Measurements from ENCODE around the gene FGFR1OP2. TPM values are rescaled to one million over a fixed set of nuclear protein-coding genes. Genes with fewer than 3 reads are reported as not detected.
"Not testable (repeated sequence)": the region's sequence is repeated elsewhere in the genome, so short reads cannot be mapped to it uniquely, and the experiment has no call there.

Gene FGFR1OP2
- total RNA-seq, 2 experiments from 2014 or later = 38.5 to 43.1 TPM

DNA sequence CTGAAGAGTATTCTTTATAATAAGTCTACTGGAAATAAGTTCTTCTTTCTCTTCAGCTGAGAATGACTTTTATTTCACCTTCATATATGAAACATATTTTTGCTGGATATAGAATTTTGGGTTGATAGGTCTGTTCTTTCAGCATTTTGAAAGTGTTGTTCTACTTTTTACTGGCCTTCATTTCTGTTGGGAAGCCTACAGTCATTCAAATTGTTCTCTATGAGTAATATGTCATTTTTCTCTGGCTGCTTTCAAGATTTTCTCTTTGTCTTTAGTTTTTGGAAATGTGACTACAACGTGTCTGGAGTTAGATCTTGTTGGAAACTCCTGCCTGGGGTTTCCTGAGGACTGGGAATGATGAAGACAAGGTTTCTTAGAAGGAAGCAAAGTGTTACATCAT is 10.0 kb downstream of the FGFR1OP2 start:
- no peak for DNase-seq
- H3K27ac Mint-ChIP-seq = no peak overlapping the region
- no peak overlapping the region for H3K4me3 Mint-ChIP-seq
- peaks cover 11% of the 10 kb centered on the region for H3K9me3 Mint-ChIP-seq (ENCODE audit: low read depth)
- CTCF ChIA-PET = no interaction called here
- intact Hi-C loops (cut with DNase I, micrococcal nuclease) = no loop called here
- H3K27me3 Mint-ChIP-seq = no peaks in the 10 kb centered on the region
- H3K36me3 Mint-ChIP-seq (ENCODE audit: low read depth) = peaks cover 42% of the 10 kb centered on the region
- POLR2A ChIA-PET = no interaction called here
- H3K4me1 Mint-ChIP-seq = peaks cover 54% of the 10 kb centered on the region
- ATAC-seq = no peak

DNA sequence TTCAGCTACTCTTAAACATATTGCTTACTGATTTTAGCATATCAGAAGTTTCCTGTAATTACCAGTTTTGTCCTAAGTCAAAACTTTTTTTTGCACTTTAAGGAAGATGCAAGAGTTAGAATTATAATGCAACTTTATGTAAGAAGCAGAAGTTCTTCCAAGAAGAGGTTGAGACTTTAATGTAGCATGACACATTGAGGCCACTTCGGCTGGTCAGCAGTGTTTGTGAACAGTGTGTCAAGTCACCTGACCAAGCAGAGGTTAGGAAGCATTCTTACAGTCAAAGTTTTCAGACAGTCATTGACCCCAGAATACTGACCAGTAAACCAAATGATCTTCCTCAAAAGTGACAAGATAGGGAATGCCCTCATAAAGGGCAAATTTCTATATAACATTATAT is 15.2 kb downstream of the FGFR1OP2 start:
- DNase-seq (no peak), ATAC-seq (peak; percentile 30)
- peaks cover 34% of the 10 kb centered on the region for H3K36me3 Mint-ChIP-seq (ENCODE audit: low read depth)
- H3K9me3 Mint-ChIP-seq (ENCODE audit: low read depth) = peaks cover 1% of the 10 kb centered on the region
- ChIA-PET CTCF (interaction anchor here (1.3 to 4.1 kb wide), 2 partner anchors 10 to 62 kb away, joined by 5 to 15 read pairs; partner anchors contain the start of gene TM7SF3), POLR2A (no interaction called here)
- intact Hi-C loops (cut with DNase I, micrococcal nuclease) = no loop called here
- no peak overlapping the region for H3K4me3 Mint-ChIP-seq
- H3K4me1 Mint-ChIP-seq = peaks cover 36% of the 10 kb centered on the region
- no peaks in the 10 kb centered on the region for H3K27me3 Mint-ChIP-seq
- no peak overlapping the region for H3K27ac Mint-ChIP-seq

DNA sequence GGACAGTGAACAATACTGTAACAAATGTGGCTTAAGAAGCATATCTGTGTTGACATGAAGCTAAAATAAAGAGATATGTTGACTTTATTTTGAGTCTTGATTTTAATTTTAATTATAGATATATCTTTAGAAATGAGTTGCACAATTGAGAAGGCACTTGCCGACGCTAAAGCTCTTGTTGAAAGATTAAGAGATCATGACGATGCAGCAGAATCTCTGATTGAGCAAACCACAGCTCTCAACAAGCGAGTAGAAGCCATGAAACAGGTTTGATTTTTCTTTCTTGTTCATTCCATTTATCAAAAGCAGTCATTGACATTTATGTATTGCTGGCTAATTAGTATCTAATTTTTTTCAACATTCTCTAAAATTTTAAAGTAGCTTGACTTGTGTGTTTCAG is 15.8 kb downstream of the FGFR1OP2 start:
- Mint-ChIP-seq H3K9me3 (ENCODE audit: low read depth) (no peaks in the 10 kb centered on the region), H3K4me3 (no peak overlapping the region), H3K27ac (no peak overlapping the region), H3K4me1 (peaks cover 33% of the 10 kb centered on the region), H3K36me3 (ENCODE audit: low read depth) (peaks cover 29% of the 10 kb centered on the region), H3K27me3 (no peaks in the 10 kb centered on the region)
- intact Hi-C loops (cut with DNase I, micrococcal nuclease) = no loop called here
- ATAC-seq (no peak), DNase-seq (no peak)
- POLR2A ChIA-PET = no interaction called here
- CTCF ChIA-PET = interaction anchor here (1.3 to 4.1 kb wide), 4 partner anchors 11 to 121 kb away, joined by 4 to 15 read pairs (median 8); partner anchors contain the start of genes ITPR2 and TM7SF3

DNA sequence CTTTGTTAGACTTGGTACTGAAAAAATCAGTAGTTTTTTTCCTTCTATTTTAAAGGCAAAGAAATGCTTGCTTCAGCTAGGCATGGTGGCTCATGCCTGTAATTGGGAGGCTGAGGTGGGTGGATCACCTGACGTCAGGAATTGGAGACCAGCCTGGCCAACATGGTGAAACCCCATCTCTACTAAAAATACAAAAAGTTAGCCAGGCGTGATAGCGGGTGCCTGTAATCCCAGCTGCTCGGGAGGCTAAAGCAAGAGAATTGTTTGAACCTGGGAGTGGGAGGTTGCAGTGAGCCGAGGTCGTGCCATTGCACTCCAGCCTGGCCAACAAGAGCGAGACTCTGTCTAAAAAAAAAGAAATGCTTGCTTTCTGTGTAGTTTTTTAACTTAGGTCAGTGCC is 23.1 kb downstream of the FGFR1OP2 start:
- H3K27me3 Mint-ChIP-seq; H3K4me3 Mint-ChIP-seq; H3K4me1 Mint-ChIP-seq; POLR2A ChIA-PET; DNase-seq; ATAC-seq; CTCF ChIA-PET; H3K9me3 Mint-ChIP-seq (ENCODE audit: low read depth); H3K27ac Mint-ChIP-seq; intact Hi-C loops (cut with DNase I, micrococcal nuclease): not testable (repeated sequence)
- peaks cover 29% of the 10 kb centered on the region for H3K36me3 Mint-ChIP-seq (ENCODE audit: low read depth)

DNA sequence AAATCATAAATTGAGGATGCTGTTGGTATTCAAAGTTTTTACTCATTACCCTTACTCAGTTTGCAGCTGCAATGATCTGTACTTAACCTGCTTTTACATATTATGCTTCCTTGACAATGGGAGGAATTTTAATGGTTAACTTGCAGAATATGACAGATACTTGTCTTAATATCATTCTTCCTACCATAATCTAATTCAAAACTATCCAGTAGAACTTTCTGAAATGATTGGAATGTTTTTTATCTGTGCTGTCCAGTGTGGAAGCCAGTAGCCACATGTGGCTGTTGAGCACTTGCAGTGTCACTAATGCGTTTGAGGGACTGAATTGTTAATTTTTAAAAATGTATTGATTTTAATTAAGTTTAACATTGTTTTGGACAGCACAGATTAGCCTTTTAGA is 23.5 kb downstream of the FGFR1OP2 start:
- Mint-ChIP-seq H3K4me1 (no peaks in the 10 kb centered on the region), H3K27ac (no peak overlapping the region), H3K27me3 (no peaks in the 10 kb centered on the region), H3K9me3 (ENCODE audit: low read depth) (no peaks in the 10 kb centered on the region), H3K4me3 (no peak overlapping the region), H3K36me3 (ENCODE audit: low read depth) (peaks cover 27% of the 10 kb centered on the region)
- DNase-seq = no peak
- no peak for ATAC-seq
- ChIA-PET CTCF (no interaction called here), POLR2A (no interaction called here)
- intact Hi-C loops (cut with DNase I, micrococcal nuclease) = no loop called here

DNA sequence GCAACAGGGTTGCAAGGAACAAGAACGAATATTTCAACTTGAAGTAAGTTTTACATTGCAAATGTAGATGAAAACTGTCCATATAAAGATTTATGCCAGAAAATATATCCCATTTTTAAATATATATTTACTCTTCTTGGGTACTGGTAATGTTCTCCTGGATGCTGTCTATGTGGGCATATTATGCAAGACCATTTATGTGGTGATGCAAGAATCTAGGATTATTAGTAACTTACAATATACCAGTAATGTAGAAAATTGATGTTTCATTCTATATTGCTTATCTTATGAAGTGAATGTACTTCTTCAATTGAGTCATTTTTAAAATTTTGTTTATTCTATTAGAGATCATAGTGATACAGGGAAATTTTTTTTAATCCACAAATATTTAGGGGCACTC is 25.1 kb downstream of the FGFR1OP2 start:
- POLR2A ChIA-PET = no interaction called here
- ATAC-seq = no peak
- intact Hi-C loops (cut with DNase I, micrococcal nuclease) = no loop called here
- DNase-seq = no peak
- H3K27ac Mint-ChIP-seq = no peak overlapping the region
- H3K4me3 Mint-ChIP-seq = no peak overlapping the region
- no peaks in the 10 kb centered on the region for H3K4me1 Mint-ChIP-seq
- H3K27me3 Mint-ChIP-seq = no peaks in the 10 kb centered on the region
- H3K9me3 Mint-ChIP-seq (ENCODE audit: low read depth) = no peaks in the 10 kb centered on the region
- H3K36me3 Mint-ChIP-seq (ENCODE audit: low read depth) = peaks cover 24% of the 10 kb centered on the region
- CTCF ChIA-PET = no interaction called here

DNA sequence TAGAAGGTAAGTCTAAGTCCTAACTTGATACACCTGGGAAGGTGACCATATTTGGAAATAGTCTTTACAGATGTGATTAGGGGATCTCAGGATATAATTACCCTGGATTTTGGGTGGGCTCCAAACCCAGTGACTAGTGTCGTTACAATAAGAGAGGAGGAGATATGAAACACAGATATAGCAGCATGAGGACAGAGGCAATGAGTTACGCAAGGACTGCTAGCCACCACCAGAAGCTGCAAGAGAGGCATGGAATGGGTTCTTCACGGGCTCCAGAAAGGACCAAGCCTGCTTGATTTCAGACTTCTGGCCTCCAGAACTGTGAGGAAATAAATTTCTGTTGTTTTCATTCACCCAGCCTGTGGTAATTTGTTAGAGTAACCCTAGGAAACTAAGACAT is 28.6 kb downstream of the FGFR1OP2 start:
- H3K27ac Mint-ChIP-seq = no peak overlapping the region
- ChIA-PET CTCF (interaction anchor here (0.6 to 0.7 kb wide), 3 partner anchors 10 to 186 kb away, joined by 3 to 4 read pairs (median 3); partner anchors contain the start of gene ITPR2), POLR2A (no interaction called here)
- H3K4me3 Mint-ChIP-seq = no peak overlapping the region
- H3K36me3 Mint-ChIP-seq (ENCODE audit: low read depth) = peaks cover 23% of the 10 kb centered on the region
- intact Hi-C loops (cut with DNase I, micrococcal nuclease) = no loop called here
- ATAC-seq = no peak
- peaks cover 14% of the 10 kb centered on the region for H3K4me1 Mint-ChIP-seq
- no peaks in the 10 kb centered on the region for H3K27me3 Mint-ChIP-seq
- no peaks in the 10 kb centered on the region for H3K9me3 Mint-ChIP-seq (ENCODE audit: low read depth)
- DNase-seq = no peak

DNA sequence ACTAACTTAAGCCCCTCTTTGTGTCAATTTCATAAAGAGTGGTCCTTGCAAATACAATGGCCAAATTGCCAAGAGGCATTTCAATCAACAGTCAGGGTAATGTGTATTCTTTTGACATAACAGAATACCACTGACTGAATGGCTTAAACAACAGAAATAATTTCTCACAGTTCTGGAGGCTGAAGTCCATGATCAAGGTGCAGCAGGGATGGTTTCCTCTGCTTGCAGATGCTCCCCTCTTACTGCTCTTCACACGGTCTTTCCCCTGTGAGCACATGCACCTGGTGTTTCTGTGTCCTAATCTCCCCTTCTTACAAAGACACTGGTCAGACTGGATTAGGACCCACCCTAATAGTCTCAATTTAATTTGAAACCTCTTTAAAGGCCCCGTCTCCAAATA is 31.9 kb downstream of the FGFR1OP2 start:
- DNase-seq (no peak), ATAC-seq (no peak)
- ChIA-PET CTCF (interaction anchor here (0.6 kb wide), 1 partner anchor 1884 kb away, joined by 3 read pairs; no protein-coding TSS in a partner anchor), POLR2A (no interaction called here)
- no peaks in the 10 kb centered on the region for H3K27me3 Mint-ChIP-seq
- no peak overlapping the region for H3K27ac Mint-ChIP-seq
- H3K36me3 Mint-ChIP-seq (ENCODE audit: low read depth) = peaks cover 30% of the 10 kb centered on the region
- intact Hi-C loops (cut with DNase I, micrococcal nuclease) = no loop called here
- peaks cover 18% of the 10 kb centered on the region for H3K4me1 Mint-ChIP-seq
- H3K9me3 Mint-ChIP-seq (ENCODE audit: low read depth) = no peaks in the 10 kb centered on the region
- H3K4me3 Mint-ChIP-seq = no peak overlapping the region

DNA sequence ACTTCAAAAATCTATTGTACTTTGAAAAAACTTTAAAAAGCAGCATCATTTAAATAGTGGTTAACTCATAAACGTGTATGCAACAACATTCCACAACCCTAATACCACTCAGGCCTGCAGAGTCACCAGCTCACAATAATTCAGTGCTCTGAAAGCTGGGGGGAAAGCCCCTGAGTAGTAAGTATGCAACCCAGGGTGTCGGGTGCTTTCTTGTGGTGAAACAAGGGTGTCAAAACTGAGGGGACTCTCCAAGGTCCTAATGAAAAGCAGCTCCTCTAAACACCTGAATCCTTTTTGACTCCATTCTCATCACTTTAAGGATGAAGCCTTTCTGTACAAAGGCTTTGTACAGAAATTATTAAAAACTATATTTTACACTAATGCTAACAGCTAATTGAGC is 33.7 kb downstream of the FGFR1OP2 start:
- ATAC-seq (peak; percentile 100), DNase-seq (peak; percentile 83)
- CTCF ChIA-PET = interaction anchor here (0.6 to 1.6 kb wide), 8 partner anchors 9 to 337 kb away, joined by 3 to 7 read pairs (median 4); partner anchors contain the start of gene MED21
- Mint-ChIP-seq H3K4me3 (no peak overlapping the region), H3K9me3 (ENCODE audit: low read depth) (no peaks in the 10 kb centered on the region), H3K27ac (no peak overlapping the region), H3K36me3 (ENCODE audit: low read depth) (peaks cover 38% of the 10 kb centered on the region), H3K4me1 (peaks cover 22% of the 10 kb centered on the region), H3K27me3 (no peaks in the 10 kb centered on the region)
- POLR2A ChIA-PET = interaction anchor here (0.6 to 0.7 kb wide), 6 partner anchors 19 to 331 kb away, joined by 3 to 15 read pairs (median 12); partner anchors contain the start of gene FGFR1OP2
- intact Hi-C loops (cut with DNase I, micrococcal nuclease) = loop anchor here (1.0 kb wide), 2 partner anchors 31 to 42 kb away; partner anchors contain the start of gene TM7SF3 (in 1 of the 2)

DNA sequence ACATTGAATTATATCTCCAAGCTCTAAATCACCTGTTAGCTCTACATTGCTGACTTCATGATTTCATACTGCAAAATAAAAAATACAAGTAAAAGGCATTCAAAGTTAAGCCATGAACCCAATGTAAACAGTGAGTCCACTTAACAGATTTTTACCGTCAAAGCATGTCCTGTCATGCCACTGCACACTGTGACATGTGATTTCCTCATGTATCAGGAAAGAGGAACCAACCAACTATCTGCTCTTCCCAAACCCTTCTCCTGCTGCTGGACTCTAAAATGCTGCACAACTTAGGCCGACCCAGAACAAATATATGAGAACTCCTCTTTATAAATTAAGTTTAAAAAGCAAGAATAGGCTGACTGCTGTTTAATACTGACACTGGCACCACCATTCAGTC is 38.4 kb downstream of the FGFR1OP2 start:
- no peaks in the 10 kb centered on the region for H3K9me3 Mint-ChIP-seq (ENCODE audit: low read depth)
- ATAC-seq = no peak
- intact Hi-C loops (cut with DNase I, micrococcal nuclease) = no loop called here
- H3K36me3 Mint-ChIP-seq (ENCODE audit: low read depth) = peaks cover 32% of the 10 kb centered on the region
- H3K4me1 Mint-ChIP-seq = peaks cover 9% of the 10 kb centered on the region
- no peaks in the 10 kb centered on the region for H3K27me3 Mint-ChIP-seq
- CTCF ChIA-PET = interaction anchor here (0.6 to 1.5 kb wide), 4 partner anchors 39 to 110 kb away, joined by 3 to 6 read pairs (median 4); no protein-coding TSS in a partner anchor
- POLR2A ChIA-PET = no interaction called here
- no peak for DNase-seq
- H3K27ac Mint-ChIP-seq = no peak overlapping the region
- H3K4me3 Mint-ChIP-seq = no peak overlapping the region

DNA sequence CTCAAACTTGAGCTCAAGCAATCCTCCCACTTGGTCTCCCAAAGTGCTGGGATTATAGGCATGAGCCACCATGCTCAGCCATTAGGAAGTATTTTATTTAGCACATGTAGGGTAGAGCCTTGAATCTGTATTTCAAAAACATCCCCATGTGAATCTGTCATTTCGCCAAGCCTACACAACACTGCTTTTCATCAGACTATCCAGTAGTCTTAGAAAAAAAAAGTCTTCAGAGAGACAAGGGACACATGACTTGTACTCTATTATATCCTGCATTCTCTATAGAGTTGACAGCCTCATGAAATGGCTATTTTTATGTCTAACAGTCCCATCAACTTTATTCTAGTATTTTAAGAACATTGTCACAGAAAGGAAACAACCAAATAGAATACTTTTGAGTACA is 40.5 kb downstream of the FGFR1OP2 start:
- ChIA-PET POLR2A (no interaction called here), CTCF (interaction anchor here (0.6 kb wide), 1 partner anchor 25 kb away, joined by 3 read pairs; no protein-coding TSS in a partner anchor)
- ATAC-seq (no peak), DNase-seq (no peak)
- intact Hi-C loops (cut with DNase I, micrococcal nuclease) = no loop called here
- Mint-ChIP-seq H3K27me3 (no peaks in the 10 kb centered on the region), H3K9me3 (ENCODE audit: low read depth) (no peaks in the 10 kb centered on the region), H3K36me3 (ENCODE audit: low read depth) (peaks cover 32% of the 10 kb centered on the region), H3K4me3 (no peak overlapping the region), H3K4me1 (peaks cover 4% of the 10 kb centered on the region), H3K27ac (no peak overlapping the region)

DNA sequence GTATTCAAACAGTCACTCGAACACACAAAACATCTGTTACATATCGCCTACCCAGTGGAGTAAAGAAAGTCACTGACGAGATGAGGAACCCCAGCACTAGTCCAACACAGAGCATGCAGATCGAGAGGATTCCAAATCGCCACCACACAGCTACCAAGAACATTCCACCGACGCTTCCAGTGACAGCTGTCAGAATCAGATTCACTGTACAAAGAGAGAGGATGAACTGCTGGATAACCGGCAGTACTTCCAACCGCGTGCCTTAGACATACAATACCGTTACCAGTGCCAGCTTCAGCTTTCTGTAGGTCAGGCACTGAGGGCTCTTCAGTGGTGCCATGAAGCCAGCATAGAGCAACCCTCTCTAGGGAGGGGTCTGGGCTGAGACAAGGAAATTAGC is 41.5 kb downstream of the FGFR1OP2 start:
- no peak for DNase-seq
- Mint-ChIP-seq H3K27me3 (no peaks in the 10 kb centered on the region), H3K36me3 (ENCODE audit: low read depth) (peaks cover 31% of the 10 kb centered on the region), H3K27ac (no peak overlapping the region), H3K4me3 (no peak overlapping the region), H3K4me1 (peaks cover 8% of the 10 kb centered on the region), H3K9me3 (ENCODE audit: low read depth) (no peaks in the 10 kb centered on the region)
- intact Hi-C loops (cut with DNase I, micrococcal nuclease) = no loop called here
- ChIA-PET CTCF (interaction anchor here (0.5 kb wide), 1 partner anchor 488 kb away, joined by 3 read pairs; no protein-coding TSS in a partner anchor), POLR2A (no interaction called here)
- no peak for ATAC-seq

All from activated CD4-positive, alpha-beta T cell treated with anti-CD3 and anti-CD28 coated beads for 36 hours (primary cell).